ENCODE measurements around the gene WDR55.
A peak's percentile ranks its signal among the peaks of the same experiment; 100 is the strongest.
"Not testable (repeated sequence)": the region's sequence is repeated elsewhere in the genome, so short reads cannot be mapped to it uniquely, and the experiment has no call there.

WDR55 gene

DNA sequence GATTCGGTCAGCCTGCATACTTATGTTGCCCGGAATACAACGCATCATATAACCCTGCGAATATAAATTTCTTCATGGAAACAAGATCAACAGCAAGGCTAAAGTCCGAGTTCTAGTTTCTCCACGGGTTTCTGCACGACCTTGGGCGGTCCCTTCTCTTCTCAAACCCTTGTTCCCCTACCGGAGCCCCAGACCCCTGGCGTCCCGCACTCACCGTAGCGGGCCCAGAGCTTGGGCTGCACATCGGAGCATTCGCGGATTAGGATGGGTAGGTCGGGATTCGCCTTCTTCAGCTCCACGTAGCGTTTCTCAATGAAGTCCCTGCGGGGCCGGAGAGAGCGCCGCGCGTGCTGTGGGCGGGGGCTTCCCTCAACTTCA is 17.7 kb upstream of the WDR55 start:
- DNase-seq (ENCODE audit: low read depth) = no peak

DNA sequence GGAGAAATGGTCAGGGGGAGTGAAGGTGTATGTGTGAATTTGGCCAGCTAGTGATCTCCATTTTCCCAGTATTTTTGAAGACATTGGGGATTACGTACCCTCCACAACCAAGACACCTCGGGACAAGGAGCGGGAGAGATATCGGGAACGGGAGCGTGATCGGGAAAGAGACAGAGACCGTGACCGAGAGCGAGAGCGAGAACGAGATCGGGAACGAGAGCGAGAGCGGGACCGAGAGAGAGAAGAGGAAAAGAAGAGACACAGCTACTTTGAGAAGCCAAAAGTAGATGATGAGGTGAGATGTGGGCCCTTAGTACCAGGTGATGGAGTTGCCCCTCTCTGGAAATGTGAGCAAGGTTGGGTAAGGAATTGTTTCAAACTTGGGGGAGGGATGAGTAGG is 5.8 kb upstream of the WDR55 start:
- DNase-seq (ENCODE audit: low read depth) = no peak

GRCh38 chr5:140660371-140660770 is 4.3 kb upstream of the WDR55 start:
- not testable (repeated sequence) for DNase-seq (ENCODE audit: low read depth)

GRCh38 chr5:140664030-140664358 is 710 bp upstream of the WDR55 start:
- DNase-seq (ENCODE audit: low read depth) = no peak

DNA sequence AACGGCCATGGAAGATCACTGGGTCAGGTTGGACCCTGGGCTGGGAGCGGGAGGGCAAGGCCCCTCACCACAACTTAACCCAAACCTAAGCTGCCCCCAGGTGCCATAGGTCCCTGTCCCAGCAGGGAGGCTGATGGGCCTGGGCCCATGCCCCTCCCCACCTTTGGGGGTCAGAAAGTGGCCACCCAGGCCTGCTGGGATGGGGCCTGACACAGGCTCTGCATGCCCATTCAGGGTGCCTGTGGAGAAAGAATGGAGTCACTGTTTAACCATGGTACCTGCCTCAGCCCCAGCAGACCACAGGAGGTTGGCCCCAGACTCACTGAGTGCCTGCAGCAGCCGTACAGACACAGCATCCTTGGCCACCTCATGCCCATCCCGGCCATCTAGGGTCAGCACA is 6.3 kb downstream of the WDR55 start:
- DNase-seq (ENCODE audit: low read depth) = not testable (repeated sequence)

GRCh38 chr5:140671472-140672125 is 6.9 kb downstream of the WDR55 start:
- DNase-seq (ENCODE audit: low read depth) = no peak

- no peak for DNase-seq (ENCODE audit: low read depth)
Measured at GRCh38 chr5:140672455-140673186, 7.9 kb downstream of the WDR55 start.

DNA sequence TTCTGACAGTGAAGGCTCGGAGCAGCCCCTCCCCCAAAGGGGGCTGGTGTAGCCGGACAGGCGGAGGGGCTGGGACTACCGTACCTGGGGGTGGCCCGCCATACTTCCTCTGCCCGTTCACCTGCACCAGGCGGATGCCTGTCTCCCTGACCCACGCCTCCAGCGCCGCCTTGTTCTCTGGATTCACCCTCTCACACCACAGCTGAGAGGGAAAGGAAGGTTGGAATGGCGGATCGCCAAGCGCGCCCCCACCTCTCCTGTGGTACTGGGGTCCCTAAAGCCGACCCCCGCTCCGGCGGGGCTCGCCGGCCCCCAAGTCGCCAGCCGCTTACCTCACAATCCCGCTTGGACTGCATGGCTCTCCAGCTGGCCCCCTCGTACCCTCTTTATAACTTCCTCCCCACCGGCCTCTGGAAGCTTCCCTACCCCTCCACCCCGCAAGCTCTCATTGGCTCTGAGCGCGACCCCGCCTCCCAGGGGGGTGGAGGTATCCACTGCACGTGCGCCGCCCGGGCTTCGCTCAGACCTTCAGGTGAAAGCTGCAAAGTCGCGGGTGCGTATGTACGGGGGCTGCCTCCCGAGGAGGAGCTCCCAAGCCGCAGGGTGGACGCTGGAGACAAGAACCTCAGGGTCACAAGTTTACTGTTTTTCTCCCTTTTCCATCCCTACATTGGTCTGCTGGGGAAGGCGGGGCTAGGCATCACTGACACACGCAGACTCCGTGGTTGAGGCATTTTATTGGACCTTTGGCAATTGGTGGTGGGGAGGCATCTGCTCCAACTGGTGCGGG is 8.7 kb downstream of the WDR55 start, which contains the start of gene DND1:
DND1 (minus strand) TSS at position 390 of the 790 bp plus-strand sequence; CDS start at position 356, 34 bp downstream.
- DNase-seq (ENCODE audit: low read depth) = no peak

DNA sequence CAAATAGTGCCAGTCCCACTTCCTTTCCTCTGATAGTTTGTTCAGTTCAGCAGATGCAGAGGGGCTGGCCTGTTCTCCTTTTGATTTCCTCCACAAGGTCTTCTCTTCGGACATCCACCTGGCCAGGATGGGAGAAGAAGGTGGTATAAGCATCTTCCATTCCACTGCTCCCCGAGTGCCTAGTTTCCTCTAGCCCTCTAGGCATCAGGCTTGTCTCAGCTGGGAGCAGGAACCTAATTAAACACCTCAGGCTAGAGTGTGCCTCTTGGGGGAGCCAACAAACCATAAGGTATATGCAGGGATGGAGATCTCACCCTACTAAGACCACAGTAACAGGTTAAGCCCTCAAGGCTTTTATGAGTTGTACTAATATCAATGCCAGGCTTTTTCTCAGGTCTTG is 9.5 kb downstream of the WDR55 start:
- DNase-seq (ENCODE audit: low read depth) = no peak

DNA sequence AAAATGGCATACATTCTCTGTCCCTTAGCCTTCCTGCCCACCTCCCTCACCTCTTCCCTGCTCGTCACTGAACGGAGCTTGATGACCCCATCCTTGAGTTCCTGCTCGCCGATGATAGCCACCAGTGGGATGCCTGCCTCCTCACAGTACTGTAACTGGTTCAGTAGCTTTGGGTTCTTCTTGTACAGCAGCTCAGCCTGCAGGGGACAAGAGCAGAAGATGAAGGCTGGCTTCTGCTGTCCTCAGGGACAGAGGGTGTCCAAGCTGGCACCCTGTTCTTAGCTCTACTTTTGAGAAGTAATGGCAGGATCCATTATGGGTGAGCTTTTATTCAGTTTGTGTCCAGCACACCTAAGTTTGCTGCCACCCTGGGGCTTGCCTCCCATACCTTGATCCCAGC is 9.9 kb downstream of the WDR55 start:
- no peak for DNase-seq (ENCODE audit: low read depth)

DNA sequence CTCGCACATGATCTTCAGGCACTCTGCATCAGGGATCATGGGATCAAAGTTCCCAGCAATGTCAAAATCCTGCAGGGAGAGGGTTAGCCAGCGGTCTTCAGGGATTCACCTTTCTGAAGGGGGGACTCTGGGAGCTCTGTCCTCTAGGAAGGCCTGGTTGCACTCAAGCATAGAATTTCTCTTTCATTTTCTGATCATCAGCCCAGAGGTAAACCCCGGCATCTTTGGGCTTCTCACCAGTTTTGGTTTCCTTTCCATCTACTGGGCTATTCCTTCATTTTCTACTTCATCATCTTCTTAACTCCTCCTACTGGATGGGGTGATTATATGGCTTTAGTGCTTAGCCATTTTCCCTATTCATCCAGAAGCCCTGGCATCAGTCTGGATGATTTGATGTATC is 13.2 kb downstream of the WDR55 start:
- DNase-seq (ENCODE audit: low read depth) = no peak

DNA sequence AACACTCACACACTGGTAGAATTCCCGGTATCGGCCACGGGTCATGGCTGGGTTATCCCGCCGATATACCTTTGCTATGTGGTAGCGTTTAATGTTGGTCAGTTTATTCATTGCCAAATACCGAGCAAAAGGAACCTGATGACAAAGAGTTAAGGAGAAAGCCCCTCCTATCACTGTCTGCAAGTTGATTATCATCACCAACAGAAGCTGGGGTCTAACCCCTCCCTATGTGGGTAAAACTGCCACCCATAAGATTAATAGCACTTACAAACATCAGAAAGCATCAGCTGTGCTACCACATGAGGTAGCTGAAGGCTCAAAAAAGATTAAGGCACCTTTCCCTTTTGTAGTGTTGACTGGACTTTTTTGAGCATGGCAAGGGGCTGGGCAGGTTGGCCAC is 14.3 kb downstream of the WDR55 start:
- DNase-seq (ENCODE audit: low read depth) = no peak

DNA sequence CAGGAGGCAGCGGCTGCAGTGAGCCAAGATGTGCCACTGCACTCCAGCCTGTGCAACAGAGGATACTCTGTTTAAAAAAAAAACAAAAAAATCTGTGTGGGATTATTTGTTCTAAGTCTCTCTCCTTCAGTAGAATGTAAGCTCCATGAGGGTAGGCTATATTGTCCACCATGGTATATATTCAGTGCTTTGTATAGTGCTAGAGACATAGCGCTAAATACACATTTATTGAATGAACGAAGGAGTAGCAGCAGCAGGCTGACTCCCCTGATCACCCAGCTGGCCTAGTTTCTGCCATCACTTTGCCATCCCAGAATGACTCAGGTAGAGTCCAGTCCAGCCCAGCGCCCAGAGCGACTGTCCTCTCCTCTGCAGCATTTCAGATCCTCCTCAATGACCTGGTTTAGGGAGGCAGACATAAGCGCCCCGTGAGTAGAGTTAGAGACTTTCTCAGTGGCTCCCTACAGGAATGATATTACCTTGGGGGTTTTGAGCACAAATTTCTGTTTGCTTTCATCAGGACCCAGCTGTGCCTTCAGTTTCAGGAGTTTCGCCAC is 25.8 kb downstream of the WDR55 start:
- no peak for DNase-seq (ENCODE audit: low read depth)

DNA sequence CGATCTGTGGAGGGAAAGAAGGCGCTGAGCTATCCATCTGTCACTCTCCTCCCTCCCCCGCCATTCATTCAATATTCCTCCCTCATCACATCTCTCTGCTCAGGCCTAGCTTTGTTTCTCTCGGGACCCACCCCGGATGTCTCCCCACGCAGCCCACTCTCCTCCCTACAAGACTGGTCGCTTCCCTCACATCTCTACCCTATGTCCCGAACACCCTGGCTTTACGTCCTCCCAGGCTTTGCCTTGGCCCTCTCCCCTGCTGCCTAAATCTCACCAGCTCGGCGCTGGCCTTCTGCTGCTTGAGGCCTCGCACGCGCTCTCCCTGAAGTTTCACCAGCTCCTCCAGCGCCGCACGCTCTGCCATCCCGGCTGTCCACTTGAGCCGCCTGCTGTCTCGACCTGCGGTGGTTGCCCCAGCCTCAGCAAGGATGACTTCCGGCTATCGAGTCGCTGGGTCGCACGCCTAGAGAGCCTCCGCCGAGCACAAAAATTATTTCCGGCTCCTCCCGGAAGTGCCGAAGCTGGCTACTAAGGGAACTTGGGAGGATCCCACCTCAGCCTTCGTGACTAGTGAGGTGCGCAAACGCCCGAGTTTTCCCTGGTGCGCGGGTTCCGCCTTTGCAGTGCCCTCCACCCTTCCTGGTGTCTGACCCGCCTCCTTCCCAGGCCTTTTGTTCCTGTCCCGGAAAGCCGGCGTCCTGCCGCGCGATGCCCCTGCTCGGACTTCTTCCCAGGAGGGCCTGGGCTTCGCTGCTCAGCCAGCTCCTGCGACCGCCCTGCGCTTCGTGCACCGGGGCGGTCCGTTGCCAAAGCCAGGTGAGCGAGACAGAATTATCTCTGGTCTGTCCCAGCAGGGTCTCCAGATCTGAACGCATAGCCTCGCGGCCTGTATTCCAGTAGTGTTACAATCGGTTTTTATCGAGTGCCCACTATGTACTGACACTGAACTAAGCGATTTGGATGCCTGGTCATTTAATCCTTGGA is 26.5 kb downstream of the WDR55 start, which contains the start of the genes HARS1 and HARS2:
HARS1 (minus strand) TSS at position 430 of the 984 bp plus-strand sequence; CDS start at position 364, 66 bp downstream.
HARS2 (plus strand) TSS at position 515 of the 984 bp plus-strand sequence; CDS start at position 709, 194 bp downstream.
- DNase-seq (ENCODE audit: low read depth) = peak; percentile 72

GRCh38 chr5:140694276-140694675 is 29.6 kb downstream of the WDR55 start:
- DNase-seq (ENCODE audit: low read depth) = no peak

DNA sequence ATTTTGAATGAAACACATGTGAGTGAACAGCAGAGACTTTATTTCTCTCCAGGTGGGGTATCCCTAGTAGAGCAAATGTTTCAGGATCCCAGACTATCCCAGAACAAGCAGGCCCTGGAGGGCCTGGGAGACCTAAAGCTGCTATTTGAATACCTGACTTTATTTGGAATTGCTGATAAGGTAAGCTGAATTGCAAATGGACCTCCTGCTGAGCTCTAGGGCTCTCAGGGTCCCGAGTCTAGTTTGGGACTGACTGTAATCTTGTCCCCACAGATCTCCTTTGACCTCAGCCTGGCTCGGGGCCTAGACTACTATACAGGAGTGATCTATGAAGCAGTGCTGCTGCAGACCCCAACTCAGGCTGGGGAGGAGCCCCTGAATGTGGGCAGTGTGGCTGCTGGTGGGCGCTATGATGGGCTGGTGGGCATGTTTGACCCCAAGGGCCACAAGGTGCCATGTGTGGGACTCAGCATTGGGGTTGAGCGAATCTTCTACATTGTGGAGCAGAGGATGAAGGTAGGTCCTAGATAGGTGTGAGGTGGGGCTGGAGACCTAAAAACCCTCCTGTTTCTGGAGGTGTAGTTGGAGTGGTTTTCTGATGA is 32.3 kb downstream of the WDR55 start:
- DNase-seq (ENCODE audit: low read depth) = no peak

GRCh38 chr5:140700177-140701144 is 35.8 kb downstream of the WDR55 start, which contains the start of gene ZMAT2:
TSS of gene ZMAT2 (plus strand) at chr5:140700447. CDS start at chr5:140700461, 14 bp downstream.
- DNase-seq (ENCODE audit: low read depth) = peak; percentile 91

- no peak for DNase-seq (ENCODE audit: low read depth)
Measured at GRCh38 chr5:140707812-140708211, 43.1 kb downstream of the WDR55 start.

GRCh38 chr5:140708787-140709186 is 44.1 kb downstream of the WDR55 start:
- DNase-seq (ENCODE audit: low read depth) = not testable (repeated sequence)
